Panc1 (cell line): ENCODE measurements around the gene CD14.

ENCODE experiments used
- POLR2AphosphoS5 ChIP-seq: IDR thresholded peaks from 2 replicates; pipeline ENCODE4 v1.6.1; 2012; ENCODE audit warnings: mild to moderate bottlenecking, low read depth, low read length, moderate library complexity
- TF ChIP-seq, protein P1 (sequence below): fragments of 450-650 bp; IDR thresholded peaks from 2 replicates; pipeline ENCODE4 v1.5.1; 2017; ENCODE audit warnings: mild to moderate bottlenecking

DNA sequence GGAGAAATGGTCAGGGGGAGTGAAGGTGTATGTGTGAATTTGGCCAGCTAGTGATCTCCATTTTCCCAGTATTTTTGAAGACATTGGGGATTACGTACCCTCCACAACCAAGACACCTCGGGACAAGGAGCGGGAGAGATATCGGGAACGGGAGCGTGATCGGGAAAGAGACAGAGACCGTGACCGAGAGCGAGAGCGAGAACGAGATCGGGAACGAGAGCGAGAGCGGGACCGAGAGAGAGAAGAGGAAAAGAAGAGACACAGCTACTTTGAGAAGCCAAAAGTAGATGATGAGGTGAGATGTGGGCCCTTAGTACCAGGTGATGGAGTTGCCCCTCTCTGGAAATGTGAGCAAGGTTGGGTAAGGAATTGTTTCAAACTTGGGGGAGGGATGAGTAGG, 25.9 kb upstream of the CD14 start:
- TF ChIP-seq, protein P1, sequence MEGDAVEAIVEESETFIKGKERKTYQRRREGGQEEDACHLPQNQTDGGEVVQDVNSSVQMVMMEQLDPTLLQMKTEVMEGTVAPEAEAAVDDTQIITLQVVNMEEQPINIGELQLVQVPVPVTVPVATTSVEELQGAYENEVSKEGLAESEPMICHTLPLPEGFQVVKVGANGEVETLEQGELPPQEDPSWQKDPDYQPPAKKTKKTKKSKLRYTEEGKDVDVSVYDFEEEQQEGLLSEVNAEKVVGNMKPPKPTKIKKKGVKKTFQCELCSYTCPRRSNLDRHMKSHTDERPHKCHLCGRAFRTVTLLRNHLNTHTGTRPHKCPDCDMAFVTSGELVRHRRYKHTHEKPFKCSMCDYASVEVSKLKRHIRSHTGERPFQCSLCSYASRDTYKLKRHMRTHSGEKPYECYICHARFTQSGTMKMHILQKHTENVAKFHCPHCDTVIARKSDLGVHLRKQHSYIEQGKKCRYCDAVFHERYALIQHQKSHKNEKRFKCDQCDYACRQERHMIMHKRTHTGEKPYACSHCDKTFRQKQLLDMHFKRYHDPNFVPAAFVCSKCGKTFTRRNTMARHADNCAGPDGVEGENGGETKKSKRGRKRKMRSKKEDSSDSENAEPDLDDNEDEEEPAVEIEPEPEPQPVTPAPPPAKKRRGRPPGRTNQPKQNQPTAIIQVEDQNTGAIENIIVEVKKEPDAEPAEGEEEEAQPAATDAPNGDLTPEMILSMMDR, result no peak
- TF ChIP-seq POLR2AphosphoS5, result no peak
